ENCODE results near the gene RPEL1. TPM values are rescaled to one million over a fixed set of nuclear protein-coding genes. Genes with fewer than 3 reads are reported as not detected.

RPEL1 gene
- total RNA-seq, 1 donor from 2014 or later, result not detected

GRCh38 chr10:103244666-103245271, 918 bp upstream of the RPEL1 start:
- peak; percentile 14 to 87 for DNase-seq (ENCODE audit: low spot score in 2 of 2)
- no peaks in the 10 kb centered on the region for H3K36me3 ChIP-seq
- no peak overlapping the region for H3K4me3 ChIP-seq
- no peaks in the 10 kb centered on the region for H3K9me3 ChIP-seq
- peak; percentile 84 to 92 (median 84) for TF ChIP-seq CTCF (IDR thresholded peaks at IDR 0.05)
- no peak overlapping the region for H3K27ac ChIP-seq
- peaks cover 4 to 11% of the 10 kb centered on the region in 2 donors for H3K4me1 ChIP-seq
- intact Hi-C loops (cut with DNase I), result loop anchor here (1.0 to 5.0 kb wide), 4 partner anchors 52 to 327 kb away; no protein-coding TSS in a partner anchor
- no peaks in the 10 kb centered on the region for H3K27me3 ChIP-seq

GRCh38 chr10:103246324-103246723, 637 bp downstream of the RPEL1 start:
- no peaks in the 10 kb centered on the region for H3K9me3 ChIP-seq
- H3K27me3 ChIP-seq, result no peaks in the 10 kb centered on the region
- no peak for DNase-seq (ENCODE audit: low spot score in 2 of 2)
- no peak for TF ChIP-seq CTCF (IDR thresholded peaks at IDR 0.05)
- no peak overlapping the region for H3K27ac ChIP-seq
- H3K36me3 ChIP-seq, result no peaks in the 10 kb centered on the region
- peaks cover 4 to 7% of the 10 kb centered on the region in 2 donors for H3K4me1 ChIP-seq
- intact Hi-C loops (cut with DNase I), result loop anchor here (5.0 kb wide), 1 partner anchor 179 kb away; no protein-coding TSS in a partner anchor
- H3K4me3 ChIP-seq, result no peak overlapping the region

- Histone ChIP-seq H3K4me1 (no peaks in the 10 kb centered on the region), H3K36me3 (no peaks in the 10 kb centered on the region), H3K27me3 (no peaks in the 10 kb centered on the region), H3K27ac (no peak overlapping the region), H3K9me3 (no peaks in the 10 kb centered on the region), H3K4me3 (no peak overlapping the region)
- no peak for DNase-seq (ENCODE audit: low spot score in 2 of 2)
- intact Hi-C loops (cut with DNase I), result no loop called here
- TF ChIP-seq CTCF (IDR thresholded peaks at IDR 0.05), result no peak
These were observed 8.4 kb downstream of the RPEL1 start for GRCh38 chr10:103254113-103254512.

GRCh38 chr10:103254538-103255325, 9.0 kb downstream of the RPEL1 start:
- no peaks in the 10 kb centered on the region for H3K4me1 ChIP-seq
- no peak for DNase-seq (ENCODE audit: low spot score in 2 of 2)
- H3K4me3 ChIP-seq, result no peak overlapping the region
- no peak for TF ChIP-seq CTCF (IDR thresholded peaks at IDR 0.05)
- no peaks in the 10 kb centered on the region for H3K9me3 ChIP-seq
- no peaks in the 10 kb centered on the region for H3K27me3 ChIP-seq
- no peak overlapping the region for H3K27ac ChIP-seq
- H3K36me3 ChIP-seq, result no peaks in the 10 kb centered on the region
- intact Hi-C loops (cut with DNase I), result no loop called here

- no peak overlapping the region for H3K4me3 ChIP-seq
- no peaks in the 10 kb centered on the region for H3K36me3 ChIP-seq
- DNase-seq (ENCODE audit: low spot score in 2 of 2), result no peak
- intact Hi-C loops (cut with DNase I), result no loop called here
- H3K27ac ChIP-seq, result no peak overlapping the region
- no peaks in the 10 kb centered on the region for H3K9me3 ChIP-seq
- H3K4me1 ChIP-seq, result no peaks in the 10 kb centered on the region
- no peaks in the 10 kb centered on the region for H3K27me3 ChIP-seq
- TF ChIP-seq CTCF (IDR thresholded peaks at IDR 0.05), result no peak
These were observed 10.9 kb downstream of the RPEL1 start for GRCh38 chr10:103256613-103257012.
